NCI-H1092 (cell line): Measurements from ENCODE around the gene SYT2.
"Not testable (repeated sequence)": the region's sequence is repeated elsewhere in the genome, so short reads cannot be mapped to it uniquely, and the experiment has no call there.

Experiments
- DNase-seq: peaks from one replicate; lab custom pipeline; 2025; lab: John Stamatoyannopoulos, UW

Gene SYT2

GRCh38 chr1:202569393-202570322 lies 140.6 kb downstream of the SYT2 start:
- no peak for DNase-seq

- DNase-seq: no peak
Measured at GRCh38 chr1:202568826-202569225, 141.4 kb downstream of the SYT2 start.

- no peak for DNase-seq
Measured at GRCh38 chr1:202568410-202568809, 141.8 kb downstream of the SYT2 start.

GRCh38 chr1:202567738-202568137 lies 142.5 kb downstream of the SYT2 start:
- no peak for DNase-seq

- no peak for DNase-seq
Measured at GRCh38 chr1:202565890-202566602, 144.2 kb downstream of the SYT2 start.

- no peak for DNase-seq
Measured at GRCh38 chr1:202564958-202565495, 145.2 kb downstream of the SYT2 start.

- no peak for DNase-seq
Measured at GRCh38 chr1:202563818-202564217, 146.4 kb downstream of the SYT2 start.

- DNase-seq: no peak
Measured at GRCh38 chr1:202562444-202563060, 147.7 kb downstream of the SYT2 start.

GRCh38 chr1:202561726-202562443 lies 148.4 kb downstream of the SYT2 start:
- no peak for DNase-seq

- DNase-seq: no peak
Measured at GRCh38 chr1:202561240-202561639, 149.0 kb downstream of the SYT2 start.

GRCh38 chr1:202557662-202558061 lies 152.6 kb downstream of the SYT2 start:
- DNase-seq: not testable (repeated sequence)

GRCh38 chr1:202556037-202556436 lies 154.2 kb downstream of the SYT2 start:
- not testable (repeated sequence) for DNase-seq

GRCh38 chr1:202554619-202555018 lies 155.6 kb downstream of the SYT2 start:
- DNase-seq: not testable (repeated sequence)

GRCh38 chr1:202553560-202554038 lies 156.7 kb downstream of the SYT2 start:
- DNase-seq: no peak

GRCh38 chr1:202553078-202553477 lies 157.2 kb downstream of the SYT2 start:
- not testable (repeated sequence) for DNase-seq

- not testable (repeated sequence) for DNase-seq
Measured at GRCh38 chr1:202552615-202553014, 157.6 kb downstream of the SYT2 start.

- DNase-seq: no peak
Measured at GRCh38 chr1:202551683-202552082, 158.6 kb downstream of the SYT2 start.

GRCh38 chr1:202550088-202550487 lies 160.2 kb downstream of the SYT2 start:
- DNase-seq: not testable (repeated sequence)

- DNase-seq: no peak
Measured at GRCh38 chr1:202547215-202547614, 163.0 kb downstream of the SYT2 start.

- DNase-seq: not testable (repeated sequence)
Measured at GRCh38 chr1:202546796-202547195, 163.5 kb downstream of the SYT2 start.

GRCh38 chr1:202546377-202546776 lies 163.9 kb downstream of the SYT2 start:
- not testable (repeated sequence) for DNase-seq
